ENCODE data around the gene PUS7. TPM values are rescaled to one million over a fixed set of nuclear protein-coding genes. Genes with fewer than 3 reads are reported as not detected.
"Not testable (repeated sequence)": the region's sequence is repeated elsewhere in the genome, so short reads cannot be mapped to it uniquely, and the experiment has no call there.

Gene PUS7
- total RNA-seq, 1 donor, result 22.4 TPM

DNA sequence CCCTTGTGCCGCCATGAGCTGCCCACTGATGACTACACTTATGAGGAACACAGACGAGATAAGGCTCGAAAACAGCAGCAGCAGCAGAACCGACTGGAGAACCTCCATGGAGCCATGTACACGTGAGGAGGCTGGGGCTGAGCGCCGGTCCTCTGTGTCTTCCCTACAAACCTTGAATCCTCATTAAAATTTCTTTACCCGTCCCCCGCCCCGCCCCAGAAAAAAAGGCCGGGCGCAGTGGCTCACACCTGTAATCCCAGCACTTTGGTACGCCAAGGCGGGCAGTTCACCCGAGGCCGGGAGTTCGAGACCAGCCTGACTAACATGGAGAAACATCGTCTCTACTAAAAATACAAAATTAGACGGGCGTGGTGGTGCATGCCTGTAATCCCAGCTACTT is 8.5 kb upstream of the PUS7 start:
- DNase-seq (ENCODE audit: insufficient read length, low spot score, missing footprints), result no peak
- Histone ChIP-seq H2AFZ (ENCODE audit: low read length) (no peak overlapping the region), H3K4me2 (ENCODE audit: insufficient read depth, low read length) (no peak overlapping the region), H3K9me3 (ENCODE audit: low read depth, low read length) (no peaks in the 10 kb centered on the region), H3K27ac (ENCODE audit: low read depth, low read length) (no peak overlapping the region), H3K27me3 (ENCODE audit: insufficient read depth, low read length) (no peaks in the 10 kb centered on the region), H4K20me1 (ENCODE audit: insufficient read depth, low read length) (peaks cover 7% of the 10 kb centered on the region), H3K4me3 (ENCODE audit: insufficient read depth, low read length) (no peak overlapping the region), H3K36me3 (ENCODE audit: insufficient read depth, low read length) (peaks cover 11% of the 10 kb centered on the region), H3K4me1 (ENCODE audit: insufficient read depth, low read length) (peaks cover 17% of the 10 kb centered on the region), H3K79me2 (ENCODE audit: insufficient read depth, low read length) (peaks cover 33% of the 10 kb centered on the region)
- TF ChIP-seq, protein P1, sequence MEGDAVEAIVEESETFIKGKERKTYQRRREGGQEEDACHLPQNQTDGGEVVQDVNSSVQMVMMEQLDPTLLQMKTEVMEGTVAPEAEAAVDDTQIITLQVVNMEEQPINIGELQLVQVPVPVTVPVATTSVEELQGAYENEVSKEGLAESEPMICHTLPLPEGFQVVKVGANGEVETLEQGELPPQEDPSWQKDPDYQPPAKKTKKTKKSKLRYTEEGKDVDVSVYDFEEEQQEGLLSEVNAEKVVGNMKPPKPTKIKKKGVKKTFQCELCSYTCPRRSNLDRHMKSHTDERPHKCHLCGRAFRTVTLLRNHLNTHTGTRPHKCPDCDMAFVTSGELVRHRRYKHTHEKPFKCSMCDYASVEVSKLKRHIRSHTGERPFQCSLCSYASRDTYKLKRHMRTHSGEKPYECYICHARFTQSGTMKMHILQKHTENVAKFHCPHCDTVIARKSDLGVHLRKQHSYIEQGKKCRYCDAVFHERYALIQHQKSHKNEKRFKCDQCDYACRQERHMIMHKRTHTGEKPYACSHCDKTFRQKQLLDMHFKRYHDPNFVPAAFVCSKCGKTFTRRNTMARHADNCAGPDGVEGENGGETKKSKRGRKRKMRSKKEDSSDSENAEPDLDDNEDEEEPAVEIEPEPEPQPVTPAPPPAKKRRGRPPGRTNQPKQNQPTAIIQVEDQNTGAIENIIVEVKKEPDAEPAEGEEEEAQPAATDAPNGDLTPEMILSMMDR (IDR thresholded peaks at IDR 0.05; ENCODE audit: extremely low read depth, low read depth, low read length), result no peak

DNA sequence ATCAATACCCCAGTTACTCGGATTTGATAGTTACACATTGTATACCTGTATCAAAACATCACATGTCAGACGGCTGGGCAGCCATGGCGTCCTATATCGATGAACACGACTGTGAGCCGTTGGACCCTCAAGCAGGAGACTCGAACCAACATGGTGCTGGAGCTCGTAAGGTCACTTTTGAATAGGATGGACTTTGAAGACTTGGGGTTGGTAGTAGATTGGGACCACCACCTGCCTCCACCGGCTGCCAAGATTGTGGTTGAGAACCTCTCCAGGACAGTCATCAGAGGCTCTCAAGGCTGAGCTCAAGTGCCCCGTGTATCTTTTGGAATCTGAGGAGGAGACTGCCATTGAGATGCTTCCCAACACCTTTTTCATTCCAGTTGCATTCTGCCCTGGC is 8.1 kb upstream of the PUS7 start:
- Histone ChIP-seq H3K4me2 (ENCODE audit: insufficient read depth, low read length) (no peak overlapping the region), H2AFZ (ENCODE audit: low read length) (no peak overlapping the region), H3K27me3 (ENCODE audit: insufficient read depth, low read length) (no peaks in the 10 kb centered on the region), H3K4me1 (ENCODE audit: insufficient read depth, low read length) (peaks cover 17% of the 10 kb centered on the region), H3K4me3 (ENCODE audit: insufficient read depth, low read length) (no peak overlapping the region), H4K20me1 (ENCODE audit: insufficient read depth, low read length) (peaks cover 3% of the 10 kb centered on the region), H3K27ac (ENCODE audit: low read depth, low read length) (no peak overlapping the region), H3K79me2 (ENCODE audit: insufficient read depth, low read length) (peaks cover 29% of the 10 kb centered on the region), H3K9me3 (ENCODE audit: low read depth, low read length) (no peaks in the 10 kb centered on the region), H3K36me3 (ENCODE audit: insufficient read depth, low read length) (peaks cover 10% of the 10 kb centered on the region)
- DNase-seq (ENCODE audit: insufficient read length, low spot score, missing footprints), result no peak
- TF ChIP-seq, protein P1 (IDR thresholded peaks at IDR 0.05; ENCODE audit: extremely low read depth, low read depth, low read length), result no peak

DNA sequence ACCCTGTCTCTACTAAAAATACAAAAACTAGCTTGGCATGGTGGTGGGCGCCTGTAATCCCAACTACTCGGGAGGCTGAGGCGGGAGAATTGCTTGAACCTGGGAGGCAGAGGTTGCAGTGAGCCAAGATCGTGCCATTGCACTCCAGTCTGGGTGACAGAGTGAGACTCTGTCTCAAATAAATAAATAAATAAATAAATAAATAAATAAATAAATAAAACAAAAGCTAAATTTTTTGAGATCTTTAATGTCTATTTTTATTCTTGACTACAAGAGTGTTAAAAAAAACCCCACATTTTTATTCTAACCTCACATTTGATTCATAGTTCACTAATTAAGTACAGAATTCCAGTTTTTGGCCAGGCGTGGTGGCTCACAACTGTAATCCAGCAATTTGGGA is 5.7 kb upstream of the PUS7 start:
- not testable (repeated sequence) for H3K4me2 ChIP-seq (ENCODE audit: insufficient read depth, low read length); H2AFZ ChIP-seq (ENCODE audit: low read length); H3K9me3 ChIP-seq (ENCODE audit: low read depth, low read length); H3K36me3 ChIP-seq (ENCODE audit: insufficient read depth, low read length); H3K4me3 ChIP-seq (ENCODE audit: insufficient read depth, low read length); H4K20me1 ChIP-seq (ENCODE audit: insufficient read depth, low read length); H3K79me2 ChIP-seq (ENCODE audit: insufficient read depth, low read length); H3K27ac ChIP-seq (ENCODE audit: low read depth, low read length); H3K27me3 ChIP-seq (ENCODE audit: insufficient read depth, low read length); H3K4me1 ChIP-seq (ENCODE audit: insufficient read depth, low read length); DNase-seq (ENCODE audit: insufficient read length, low spot score, missing footprints)

DNA sequence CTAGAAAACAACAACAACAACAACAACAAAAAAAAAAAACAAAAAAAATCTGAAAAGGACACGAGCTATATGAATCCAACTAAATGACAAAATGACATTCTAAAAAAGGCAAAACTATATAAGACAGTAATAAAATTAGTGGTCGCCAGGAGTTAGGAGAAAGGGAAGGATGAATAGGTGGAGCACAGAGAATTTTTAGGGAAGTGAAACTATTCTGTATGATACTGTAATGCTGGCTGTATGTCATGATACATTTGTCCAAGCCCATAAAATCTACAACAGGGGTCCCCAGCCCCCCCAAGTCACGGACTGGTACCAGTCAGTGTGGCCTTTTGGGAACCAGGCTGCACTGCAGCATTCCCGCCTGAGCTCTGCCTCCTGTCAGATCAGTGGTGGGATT is 2.8 kb upstream of the PUS7 start:
- H2AFZ ChIP-seq (ENCODE audit: low read length), result no peak overlapping the region
- no peak overlapping the region for H3K4me2 ChIP-seq (ENCODE audit: insufficient read depth, low read length)
- no peaks in the 10 kb centered on the region for H3K9me3 ChIP-seq (ENCODE audit: low read depth, low read length)
- TF ChIP-seq, protein P1 (IDR thresholded peaks at IDR 0.05; ENCODE audit: extremely low read depth, low read depth, low read length), result no peak
- H3K4me1 ChIP-seq (ENCODE audit: insufficient read depth, low read length), result peaks cover 13% of the 10 kb centered on the region
- no peak for DNase-seq (ENCODE audit: insufficient read length, low spot score, missing footprints)
- H3K79me2 ChIP-seq (ENCODE audit: insufficient read depth, low read length), result peaks cover 4% of the 10 kb centered on the region
- no peaks in the 10 kb centered on the region for H4K20me1 ChIP-seq (ENCODE audit: insufficient read depth, low read length)
- no peaks in the 10 kb centered on the region for H3K27me3 ChIP-seq (ENCODE audit: insufficient read depth, low read length)
- no peak overlapping the region for H3K4me3 ChIP-seq (ENCODE audit: insufficient read depth, low read length)
- H3K36me3 ChIP-seq (ENCODE audit: insufficient read depth, low read length), result peaks cover under 1% of the 10 kb centered on the region
- no peak overlapping the region for H3K27ac ChIP-seq (ENCODE audit: low read depth, low read length)

DNA sequence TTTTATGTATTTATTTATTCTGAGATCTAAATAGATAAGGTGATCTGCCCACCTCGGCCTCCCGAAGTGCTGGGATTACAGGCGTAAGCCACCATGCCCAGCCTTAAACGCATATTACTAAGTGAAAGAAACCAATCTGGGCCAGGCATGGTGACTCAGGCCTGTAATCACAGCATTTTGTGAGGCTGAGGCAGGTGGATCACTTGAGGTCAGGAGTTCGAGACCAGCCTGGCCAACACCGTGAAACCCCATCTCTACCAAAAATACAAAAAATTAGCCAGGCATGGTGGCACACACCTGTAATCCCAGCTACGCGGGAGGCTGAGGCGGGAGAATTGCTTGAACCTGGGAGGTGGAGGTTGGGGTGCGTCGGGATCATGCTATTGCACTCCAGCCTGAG is 2.4 kb upstream of the PUS7 start:
- H3K4me2 ChIP-seq (ENCODE audit: insufficient read depth, low read length); H3K36me3 ChIP-seq (ENCODE audit: insufficient read depth, low read length); DNase-seq (ENCODE audit: insufficient read length, low spot score, missing footprints); H2AFZ ChIP-seq (ENCODE audit: low read length); H3K4me3 ChIP-seq (ENCODE audit: insufficient read depth, low read length); H3K27ac ChIP-seq (ENCODE audit: low read depth, low read length); H3K9me3 ChIP-seq (ENCODE audit: low read depth, low read length); H3K27me3 ChIP-seq (ENCODE audit: insufficient read depth, low read length); H4K20me1 ChIP-seq (ENCODE audit: insufficient read depth, low read length); H3K79me2 ChIP-seq (ENCODE audit: insufficient read depth, low read length): not testable (repeated sequence)
- H3K4me1 ChIP-seq (ENCODE audit: insufficient read depth, low read length), result peaks cover 13% of the 10 kb centered on the region
